GM19239 (cell line): ENCODE data around the gene CIAPIN1.

Source experiments
- DNase-seq: peaks from one replicate; pipeline ENCODE4 v3.0.0; 2011; ENCODE audit warnings: low spot score; ENCODE audit not compliant: insufficient read length
- FAIRE-seq: peaks from 2 replicates; lab custom pipeline; 2011; peaks lifted over from hg19 to GRCh38; lab: Jason Lieb, UNC

Gene CIAPIN1

GRCh38 chr16:57477531-57478202, 30.5 kb upstream of the CIAPIN1 start:
- no peak for DNase-seq
- FAIRE-seq = no peak

DNA sequence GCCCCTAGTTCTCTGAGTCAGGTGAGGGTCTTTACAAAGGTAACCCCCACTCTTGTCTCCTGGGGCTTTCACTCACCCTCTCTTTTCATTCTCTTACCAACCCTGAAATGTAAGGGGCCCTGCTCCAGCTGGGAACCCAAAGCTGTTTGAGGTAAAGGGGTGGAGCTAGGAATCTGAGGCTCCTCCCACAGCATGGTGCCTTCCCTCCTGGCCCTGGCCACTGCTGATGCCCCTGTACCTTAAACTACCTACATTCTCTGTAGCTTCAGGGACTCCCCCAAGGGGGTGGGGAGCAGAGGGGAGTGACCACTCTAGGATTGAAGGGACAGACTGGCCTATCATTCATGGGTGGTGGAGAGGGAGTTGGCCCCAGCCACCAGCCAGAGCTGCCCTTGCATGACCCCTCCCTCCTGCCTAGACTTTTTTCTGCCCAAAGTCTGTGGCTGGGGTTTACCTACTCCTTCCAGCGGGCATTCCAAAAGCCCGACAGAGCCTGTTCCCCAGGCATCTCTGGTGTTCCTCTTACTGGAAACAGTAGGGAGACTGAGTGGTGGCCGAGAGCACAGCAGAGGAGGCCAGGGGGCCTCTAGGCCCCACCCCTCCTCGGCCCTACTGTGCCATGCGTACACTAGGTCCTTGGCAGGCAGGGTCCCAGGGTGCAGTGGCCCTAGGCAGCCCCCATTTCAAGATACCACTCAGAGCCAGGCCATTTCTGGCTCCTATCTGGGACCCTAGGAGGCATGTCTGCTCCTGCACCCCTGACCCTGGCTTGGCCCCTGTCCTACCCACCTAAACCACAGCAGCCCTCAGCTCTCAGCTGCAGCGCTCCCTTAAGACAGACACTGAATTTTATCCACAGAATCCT, 29.6 kb upstream of the CIAPIN1 start:
- DNase-seq (no peak), FAIRE-seq (no peak)

DNA sequence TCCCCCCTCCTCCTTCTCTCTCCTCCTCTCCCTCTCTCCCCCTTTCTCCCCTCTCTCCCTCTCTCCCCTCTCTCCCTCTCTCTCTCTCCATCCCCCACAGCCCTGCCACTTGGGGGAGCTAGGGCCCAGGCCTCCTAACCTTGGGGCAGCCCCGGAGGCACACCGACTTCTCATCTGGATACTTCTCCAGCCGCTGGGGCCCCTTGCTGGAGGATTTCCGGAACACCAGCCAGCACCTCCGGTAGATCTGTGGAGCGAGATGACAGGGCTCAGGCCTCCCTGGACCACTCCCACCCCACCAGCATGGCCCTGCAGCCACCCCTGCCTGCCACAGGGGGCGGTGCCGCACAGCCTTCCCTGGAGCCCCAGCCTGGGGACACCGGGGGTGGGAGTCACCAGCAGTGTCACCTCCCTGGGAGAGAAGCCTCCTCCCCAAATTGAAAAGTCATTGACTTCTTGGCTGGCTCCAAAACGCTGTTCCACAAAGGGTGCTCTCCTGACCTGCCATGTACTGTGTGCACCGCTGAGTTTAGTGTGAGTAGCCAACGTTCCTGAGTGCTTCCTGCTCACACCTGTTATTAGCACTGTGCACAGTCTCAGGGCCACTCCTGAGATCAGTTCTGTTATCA, 28.6 kb upstream of the CIAPIN1 start:
- DNase-seq (peak; percentile 82), FAIRE-seq (peak; percentile 96)

- DNase-seq (no peak), FAIRE-seq (no peak)
These were observed 27.8 kb upstream of the CIAPIN1 start for GRCh38 chr16:57474671-57475661.

GRCh38 chr16:57473906-57474305, 26.7 kb upstream of the CIAPIN1 start:
- DNase-seq = no peak

GRCh38 chr16:57473176-57473840, 26.1 kb upstream of the CIAPIN1 start:
- FAIRE-seq = no peak
- DNase-seq = no peak

More at GRCh38 chr16:57473906-57474305, 26.7 kb upstream of the CIAPIN1 start:
- FAIRE-seq = no peak

GRCh38 chr16:57472665-57473060, 25.5 kb upstream of the CIAPIN1 start:
- FAIRE-seq = no peak
- no peak for DNase-seq

GRCh38 chr16:57471852-57472664, 24.9 kb upstream of the CIAPIN1 start:
- DNase-seq = no peak
- FAIRE-seq = no peak

GRCh38 chr16:57471209-57471608, 24.0 kb upstream of the CIAPIN1 start:
- DNase-seq (no peak), FAIRE-seq (no peak)

DNA sequence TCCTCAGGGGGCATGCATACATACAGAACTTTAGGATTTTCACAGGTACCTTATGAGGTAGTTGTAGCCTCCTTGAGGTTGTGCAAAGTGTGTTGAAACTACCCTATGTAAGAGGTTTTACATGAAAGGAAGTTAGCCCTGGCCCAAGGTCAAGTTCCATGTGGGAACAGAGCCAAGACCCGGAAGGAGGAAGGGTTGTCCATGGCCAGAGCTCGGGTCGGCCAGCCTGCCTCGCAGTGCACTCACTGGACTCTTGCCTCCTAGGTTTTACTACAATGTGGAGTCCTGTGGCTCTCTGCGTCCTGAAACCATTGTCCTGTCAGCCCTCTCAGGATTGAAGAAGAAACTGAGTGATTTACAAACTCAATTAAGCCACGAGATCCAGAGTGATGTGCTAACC, 23.5 kb upstream of the CIAPIN1 start:
- FAIRE-seq (no peak), DNase-seq (no peak)

- FAIRE-seq = no peak
These were observed 22.8 kb upstream of the CIAPIN1 start for GRCh38 chr16:57469917-57470470.

DNA sequence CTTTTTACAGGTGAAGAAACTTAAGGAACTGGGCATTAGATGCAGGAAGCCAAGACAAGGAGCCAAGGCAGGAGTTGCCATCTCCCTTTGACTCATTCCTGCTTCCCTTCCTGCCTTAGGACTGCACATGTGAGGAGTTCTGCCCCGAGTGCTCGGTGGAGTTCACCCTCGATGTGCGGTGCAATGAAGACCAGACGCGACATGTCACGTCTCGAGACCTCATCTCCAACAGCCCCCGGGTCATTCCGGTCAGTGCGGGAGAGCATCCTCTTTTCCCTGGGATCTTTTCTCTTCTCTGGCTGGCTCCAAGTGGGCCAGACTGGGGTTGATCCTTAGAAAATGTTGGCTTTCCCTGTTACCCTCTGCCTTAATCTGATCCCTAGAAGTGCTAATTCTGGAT, 21.9 kb upstream of the CIAPIN1 start:
- FAIRE-seq (no peak), DNase-seq (no peak)

More at GRCh38 chr16:57469917-57470470, 22.8 kb upstream of the CIAPIN1 start:
- no peak for DNase-seq

DNA sequence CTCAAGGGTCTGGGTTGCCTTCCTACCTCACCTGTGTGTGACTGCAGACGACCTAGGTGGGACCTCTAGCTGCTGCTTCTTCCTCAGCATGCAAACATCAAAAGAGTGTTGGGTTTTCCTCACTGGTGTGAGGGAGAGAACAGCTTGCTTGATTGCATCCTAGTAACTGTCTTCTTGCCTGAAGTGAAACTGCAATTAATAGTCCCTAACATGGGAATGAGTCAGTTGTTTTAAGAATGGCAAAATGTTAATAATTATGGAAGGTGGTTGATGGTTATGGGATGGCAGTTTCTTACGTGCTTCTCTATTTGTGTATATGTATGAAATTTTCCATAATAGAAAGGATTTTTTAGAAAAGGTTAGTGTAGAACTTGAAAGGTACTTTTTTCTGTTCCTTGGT, 21.2 kb upstream of the CIAPIN1 start:
- DNase-seq = no peak
- no peak for FAIRE-seq

DNA sequence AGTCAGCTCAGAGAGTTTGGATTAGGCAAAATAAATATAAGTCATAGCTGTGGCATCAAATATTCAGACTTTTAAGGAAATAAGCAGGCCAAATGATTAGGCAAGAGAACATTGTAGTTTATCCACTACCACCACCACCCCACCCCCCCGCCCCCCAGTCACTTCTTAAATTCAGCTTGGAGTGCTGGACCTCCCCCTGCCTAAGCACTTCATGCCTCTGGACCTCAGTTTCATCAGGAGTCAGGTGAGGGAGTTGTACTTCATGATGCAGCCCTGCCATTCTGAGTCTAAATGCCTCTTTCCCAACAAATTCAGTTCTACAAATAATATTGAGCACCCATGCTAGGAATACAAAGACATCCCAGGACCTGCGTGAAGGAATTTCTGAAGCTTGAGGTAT, 17.3 kb upstream of the CIAPIN1 start:
- no peak for FAIRE-seq

GRCh38 chr16:57462978-57463362, 15.8 kb upstream of the CIAPIN1 start:
- peak; percentile 76 for FAIRE-seq
- DNase-seq = no peak

More for the DNA sequence above, 17.3 kb upstream of the CIAPIN1 start:
- no peak for DNase-seq

DNA sequence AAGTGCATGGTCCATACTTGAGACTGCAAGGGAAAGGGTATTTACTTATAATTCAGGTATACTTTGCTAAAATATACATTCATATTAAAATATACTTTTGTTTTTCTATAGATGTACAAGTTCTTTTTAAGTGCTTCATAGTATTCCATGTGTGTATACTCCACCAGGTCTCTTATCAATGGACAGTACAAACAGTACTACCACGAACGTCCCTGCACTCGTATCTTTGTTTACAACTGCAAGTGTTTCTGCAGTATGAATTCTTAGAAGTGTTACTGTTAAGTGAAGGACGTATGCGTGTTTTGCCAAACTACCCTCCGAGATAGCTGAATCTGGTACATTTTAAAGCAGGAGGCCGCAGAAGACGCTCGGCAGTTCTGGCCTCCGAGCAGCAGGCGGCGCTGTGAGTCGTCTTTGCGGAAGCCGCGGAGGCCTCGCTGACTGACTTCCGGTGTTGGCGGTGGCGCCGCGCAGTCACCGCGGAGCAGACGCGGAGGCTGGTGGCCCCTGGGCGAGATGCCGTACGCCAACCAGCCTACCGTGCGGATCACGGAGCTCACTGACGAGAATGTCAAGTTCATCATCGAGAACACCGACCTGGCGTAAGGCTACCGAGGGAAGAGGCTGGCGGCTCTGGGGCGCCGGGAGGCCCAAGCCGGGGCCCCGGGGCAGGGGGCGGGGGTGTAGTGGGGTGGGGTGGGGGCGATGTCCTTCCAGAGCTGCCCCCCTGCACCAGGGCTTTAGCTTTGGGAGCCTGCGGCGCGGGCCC, 15.2 kb upstream of the CIAPIN1 start, which contains the start of gene POLR2C:
Gene POLR2C (plus strand): TSS at position 471 of the 769 bp plus-strand sequence. CDS start 46 bp downstream, at position 517.
- FAIRE-seq = peak; percentile 95
- peak; percentile 94 for DNase-seq

- DNase-seq (no peak), FAIRE-seq (no peak)
These were observed 4.8 kb upstream of the CIAPIN1 start for GRCh38 chr16:57452021-57452420.
